ENCODE data around the gene DNASE1L3.
A peak's percentile ranks its signal among the peaks of the same experiment; 100 is the strongest.
"Not testable (repeated sequence)": the region's sequence is repeated elsewhere in the genome, so short reads cannot be mapped to it uniquely, and the experiment has no call there.

DNASE1L3 gene

GRCh38 chr3:58235970-58236369 is 25.2 kb upstream of the DNASE1L3 start:
- DNase-seq, result no peak

GRCh38 chr3:58234516-58234931 is 23.8 kb upstream of the DNASE1L3 start:
- no peak for DNase-seq

- DNase-seq, result no peak
Observed at GRCh38 chr3:58231666-58232065, 20.9 kb upstream of the DNASE1L3 start.

- no peak for DNase-seq
Observed at GRCh38 chr3:58230876-58231552, 20.2 kb upstream of the DNASE1L3 start.

- not testable (repeated sequence) for DNase-seq
Observed at GRCh38 chr3:58227933-58228332, 17.2 kb upstream of the DNASE1L3 start.

- DNase-seq, result no peak
Observed at GRCh38 chr3:58223855-58224254, 13.1 kb upstream of the DNASE1L3 start.

- DNase-seq, result no peak
Observed at GRCh38 chr3:58222161-58222724, 11.5 kb upstream of the DNASE1L3 start.

- DNase-seq, result no peak
Observed at GRCh38 chr3:58218904-58219303, 8.1 kb upstream of the DNASE1L3 start.

GRCh38 chr3:58217209-58217811 is 6.5 kb upstream of the DNASE1L3 start:
- peak; percentile 69 for DNase-seq

GRCh38 chr3:58216496-58217195 is 5.9 kb upstream of the DNASE1L3 start:
- DNase-seq, result no peak

GRCh38 chr3:58215317-58216025 is 4.7 kb upstream of the DNASE1L3 start:
- DNase-seq, result no peak

GRCh38 chr3:58214484-58215316 is 3.9 kb upstream of the DNASE1L3 start:
- DNase-seq, result no peak

- DNase-seq, result no peak
Observed at GRCh38 chr3:58209933-58210332, 839 bp downstream of the DNASE1L3 start.

GRCh38 chr3:58207954-58208353 is 2.8 kb downstream of the DNASE1L3 start:
- DNase-seq, result no peak

- DNase-seq, result no peak
Observed at GRCh38 chr3:58206406-58207011, 4.3 kb downstream of the DNASE1L3 start.

GRCh38 chr3:58205981-58206380 is 4.8 kb downstream of the DNASE1L3 start:
- DNase-seq, result no peak

GRCh38 chr3:58204720-58205119 is 6.1 kb downstream of the DNASE1L3 start:
- DNase-seq, result no peak

- DNase-seq, result no peak
Observed at GRCh38 chr3:58203541-58203940, 7.2 kb downstream of the DNASE1L3 start.

- no peak for DNase-seq
Observed at GRCh38 chr3:58202917-58203360, 7.8 kb downstream of the DNASE1L3 start.

- DNase-seq, result not testable (repeated sequence)
Observed at GRCh38 chr3:58201451-58201850, 9.3 kb downstream of the DNASE1L3 start.

- DNase-seq, result no peak
Observed at GRCh38 chr3:58200846-58201355, 9.9 kb downstream of the DNASE1L3 start.
